ENCODE results near the gene BNC2. TPM values are rescaled to one million over a fixed set of nuclear protein-coding genes. Genes with fewer than 3 reads are reported as not detected.

Gene BNC2
- total RNA-seq, 4 donors from 2014 or later = 3.8 to 14.9 (median 8.2) TPM

- peaks cover 0 to 7% of the 10 kb centered on the region in 2 donors for H3K4me1 ChIP-seq
- intact Hi-C loops (cut with DNase I) = no loop called here
- no peaks in the 10 kb centered on the region for H3K36me3 ChIP-seq
- H3K4me3 ChIP-seq (replicated peaks in 1 of 3) = no peak overlapping the region
- H3K27ac ChIP-seq = no peak overlapping the region
- DNase-seq = no peak
- 93 to 94% methylated on average over 9 of the region's 9 CpGs for WGBS, 2 donors
- no peak for TF ChIP-seq CTCF (IDR thresholded peaks at IDR 0.05)
- H3K9me3 ChIP-seq = no peaks in the 10 kb centered on the region
- no peaks in the 10 kb centered on the region for H3K27me3 ChIP-seq
These were observed 342.9 kb downstream of the BNC2 start for GRCh38 chr9:16527573-16527972.

GRCh38 chr9:16526380-16526779 lies 344.1 kb downstream of the BNC2 start:
- WGBS, 2 donors = 77 to 83% methylated on average over 3 of the region's 3 CpGs
- DNase-seq = no peak

GRCh38 chr9:16524823-16525222 lies 345.6 kb downstream of the BNC2 start:
- intact Hi-C loops (cut with DNase I) = no loop called here
- H3K27ac ChIP-seq = no peak overlapping the region

More at GRCh38 chr9:16526380-16526779, 344.1 kb downstream of the BNC2 start:
- H3K27me3 ChIP-seq = no peaks in the 10 kb centered on the region
- no peak overlapping the region for H3K27ac ChIP-seq
- no peak overlapping the region for H3K4me3 ChIP-seq (replicated peaks in 1 of 3)
- no peaks in the 10 kb centered on the region for H3K36me3 ChIP-seq
- no peak for TF ChIP-seq CTCF (IDR thresholded peaks at IDR 0.05)
- TF ChIP-seq POLR2A (IDR thresholded peaks at IDR 0.05) = no peak
- no peaks in the 10 kb centered on the region for H3K9me3 ChIP-seq
- H3K4me1 ChIP-seq = peaks cover 0 to 16% of the 10 kb centered on the region in 2 donors
- intact Hi-C loops (cut with DNase I) = no loop called here

GRCh38 chr9:16524078-16524477 lies 346.4 kb downstream of the BNC2 start:
- intact Hi-C loops (cut with DNase I) = no loop called here
- Histone ChIP-seq H3K4me3 (replicated peaks in 1 of 3) (no peak overlapping the region), H3K4me1 (peaks cover 0 to 12% of the 10 kb centered on the region in 2 donors), H3K27ac (no peak overlapping the region), H3K27me3 (no peaks in the 10 kb centered on the region), H3K9me3 (no peaks in the 10 kb centered on the region), H3K36me3 (no peaks in the 10 kb centered on the region)
- WGBS, 2 donors = 83 to 88% methylated on average over 3 of the region's 3 CpGs
- DNase-seq = no peak
- TF ChIP-seq CTCF (IDR thresholded peaks at IDR 0.05) = no peak
- TF ChIP-seq POLR2A (IDR thresholded peaks at IDR 0.05) = no peak

More at GRCh38 chr9:16524823-16525222, 345.6 kb downstream of the BNC2 start:
- Histone ChIP-seq H3K9me3 (no peaks in the 10 kb centered on the region), H3K36me3 (no peaks in the 10 kb centered on the region), H3K27me3 (no peaks in the 10 kb centered on the region), H3K4me3 (replicated peaks in 1 of 3) (no peak overlapping the region), H3K4me1 (peaks cover 0 to 12% of the 10 kb centered on the region in 2 donors)
- TF ChIP-seq POLR2A (IDR thresholded peaks at IDR 0.05) = no peak
- TF ChIP-seq CTCF (IDR thresholded peaks at IDR 0.05) = no peak
- no peak for DNase-seq
- WGBS, 2 donors = 61 to 71% methylated on average over 2 of the region's 2 CpGs

GRCh38 chr9:16521868-16522411 lies 348.5 kb downstream of the BNC2 start:
- no peak for DNase-seq
- H3K4me1 ChIP-seq = peaks cover 1 to 16% of the 10 kb centered on the region in 2 donors
- no peak for TF ChIP-seq POLR2A (IDR thresholded peaks at IDR 0.05)
- no peak for TF ChIP-seq CTCF (IDR thresholded peaks at IDR 0.05)
- peak overlapping the region in 2 of 3 donors; percentile 4 to 8 for H3K27ac ChIP-seq
- WGBS, 2 donors = 37 to 73% methylated on average over 3 of the region's 3 CpGs
- no peaks in the 10 kb centered on the region for H3K27me3 ChIP-seq
- H3K36me3 ChIP-seq = no peaks in the 10 kb centered on the region
- intact Hi-C loops (cut with DNase I) = no loop called here
- H3K9me3 ChIP-seq = no peaks in the 10 kb centered on the region
- no peak overlapping the region for H3K4me3 ChIP-seq (replicated peaks in 1 of 3)
